Measurements from ENCODE around the gene MAP3K2. TPM values are rescaled to one million over a fixed set of nuclear protein-coding genes. Genes with fewer than 3 reads are reported as not detected.

MAP3K2 gene
- total and polyA plus RNA-seq, 2 of the 8 experiments (the other 6 are each of a cell fraction or from before 2014, with no cell fraction given): 2.0 to 23.2 TPM

- TF ChIP-seq MAFK (IDR thresholded peaks at IDR 0.05; ENCODE audit: low read depth, low read length) (no peak), RAD21 (IDR thresholded peaks at IDR 0.05 in 1 of 2, conservative IDR thresholded peaks at IDR 0.05 in 1 of 2; ENCODE audit: low read depth in 2 of 2, low read length in 2 of 2) (no peak), SUZ12 (IDR thresholded peaks at IDR 0.05; ENCODE audit: low read length) (no peak), CHD2 (IDR thresholded peaks at IDR 0.05; ENCODE audit: low read length) (no peak), SIRT6 (IDR thresholded peaks at IDR 0.05; ENCODE audit: low read length) (no peak)
Measured at GRCh38 chr2:127255146-127255545, 132.6 kb downstream of the MAP3K2 start (continued).
